Heart left ventricle (tissue), 16 donors: ENCODE results near the gene CA14. TPM values are rescaled to one million over a fixed set of nuclear protein-coding genes. Genes with fewer than 3 reads are reported as not detected.
"Not testable (repeated sequence)": the region's sequence is repeated elsewhere in the genome, so short reads cannot be mapped to it uniquely, and the experiment has no call there.

Source experiments
- ATAC-seq, 4 donors: fragments of 200-7000 bp; cut with Tn5 transposase; one replicate each; pipeline ENCODE4 v1.9.1; 2020 to 2022; ENCODE audit warnings: moderate library complexity in 4 of 4, mild to moderate bottlenecking in 3 of 4, moderate number of reproducible peaks in 1 of 4
- DNase-seq, 5 donors: peaks; one replicate each; pipeline ENCODE4 v3.0.0-alpha.2; 2020
- H3K27ac ChIP-seq, 12 donors: fragments of 200-600 bp; sonication (generic) in 4 of 12; one replicate each; pipeline versions ENCODE4 v1.5.0 to v1.8.0; 2016 to 2022; ENCODE audit warnings: mild to moderate bottlenecking in 2 of 12
- H3K27me3 ChIP-seq, 9 donors: fragments of 200-600 bp; sonication (generic) in 2 of 9; one replicate each; pipeline versions ENCODE4 v1.5.1 to v1.8.0; 2016 to 2022; ENCODE audit warnings: mild to moderate bottlenecking in 3 of 9
- H3K36me3 ChIP-seq, 9 donors: fragments of 200-600 bp; sonication (generic) in 2 of 9; one replicate each; pipeline versions ENCODE4 v1.5.0 to v1.8.0; 2018 to 2022; ENCODE audit warnings: mild to moderate bottlenecking in 2 of 9
- H3K4me1 ChIP-seq, 12 donors: fragments of 200-600 bp; sonication (generic) in 4 of 12; one replicate each; pipeline versions ENCODE4 v1.5.0 to v1.8.0; 2016 to 2022; ENCODE audit warnings: mild to moderate bottlenecking in 3 of 12
- H3K4me3 ChIP-seq, 12 donors: fragments of 200-600 bp; sonication (generic) in 4 of 12; one replicate each; pipeline versions ENCODE4 v1.5.0 to v1.8.0; 2017 to 2022; ENCODE audit warnings: mild to moderate bottlenecking in 9 of 12, moderate library complexity in 4 of 12
- H3K9me3 ChIP-seq, 12 donors: fragments of 200-600 bp; sonication (generic) in 4 of 12; one replicate each; pipeline versions ENCODE4 v1.5.0 to v1.8.0; 2016 to 2022; ENCODE audit warnings: mild to moderate bottlenecking in 1 of 12
- POLR2A ChIP-seq, 2 donors: fragments of 450-650 bp; IDR thresholded peaks; one replicate each; pipeline ENCODE4 v1.6.1; 2017; ENCODE audit warnings: antibody characterized with exemption in 2 of 2, mild to moderate bottlenecking in 2 of 2, moderate library complexity in 2 of 2
- WGBS, 4 donors: extraction: QIAGEN DNeasy Blood & Tissue Kit in 2 of 4; methylation state at CpG; one replicate each; pipeline versions ENCODE4 v1.1.5 to v1.1.7; 2013 to 2018; 5-methylcytosine and 5-hydroxymethylcytosine counted together
- intact Hi-C, 10 donors: fragments of 100-400 bp; cut with DNase I; formaldehyde crosslinking; loops; one replicate each; pipeline versions ENCODE4 v1.11.1 to v1.14.2; 2022
- long read RNA-seq, 3 donors: library from polyadenylated mRNA; unstranded; transcript quantifications; one replicate each; pipeline ENCODE4 v2.0.0, GENCODE V29; 2020 to 2021
- polyA plus RNA-seq, 2 donors: library from polyadenylated mRNA; stranded (reverse); fragments of 200-250 nt; gene quantifications; one replicate each; pipeline ENCODE4 v1.2.3, GENCODE V29; 2013
- total RNA-seq, 9 donors: library from RNA; depleted of rRNA in 2 of 9; stranded (reverse); fragments of >200 nt in 2 of 9; fragmentation: NEBNext Ultra II Directional in 3 of 9; extraction: Animal tissue kit (Norgen Biotek cat#: 25700) in 3 of 9; gene quantifications; one replicate each; pipeline versions ENCODE4 v1.1.0 to v1.2.4, GENCODE V29; 2016 to 2023
- TF ChIP-seq, protein P1 (sequence below), 12 donors: fragments of 200-600 bp; sonication (generic) in 4 of 12; IDR thresholded peaks; one replicate each; pipeline versions ENCODE4 v1.5.0 to v1.8.0; 2018 to 2022; ENCODE audit warnings: antibody characterized with exemption in 12 of 12, mild to moderate bottlenecking in 5 of 12
- donor health status: ischemic (EF 13 %, LVEDD 7.1; RV severe dilation, severe dysfunction).
- donor health status: healthy with polysubstance abuse.
- donor health status: DM: no; HTN: yes; CAD: no.
- donor health status: DM: no; HTN: no; CAD: no.
- donor health status: ischemic (EF 25% LVEDD 6.9; RV normal size, moderate dysfunction).
- donor health status: ischemic (EF 25% LVEDD 5.7; RV mildly dilated, moderate dysfunction).
- donor health status: healthy.
- donor health status: DM: yes; HTN: yes; CAD: no.
- donor health status: ischemic (EF 35%, LVEDD 5.7; RV mildly dilated, moderate dysfunction).
- donor health status: nonischemic (EF 11% LVEDD 7.7; RV severe dilation, severe dysfunction).
- donor health status: DM: yes; HTN: yes; CAD: no.
- donor health status: PGD.
- donor health status: ischemic (EF 29% LVEDD 5.4; RV normal size, mild dysfunction).
- donor health status: nonischemic (EF 23%, LVEDD 6.1; RV moderate dilation, normal function).

The CA14 gene
- total RNA-seq (10 to 100 TPM in 1 of 9 donors, 1 to 10 TPM in 7, under 1 TPM in 1; 0.56 to 16.5 (median 4.2) TPM), polyA plus RNA-seq (10 to 100 TPM in 1 of 2 donors, 1 to 10 TPM in 1; 3.1 to 22.2 TPM)
- long read RNA-seq, donor 1, partial matches to known transcripts = 2 of 13 reads
- long read RNA-seq, donor 1, other reads (novel, unspliced or antisense) = 11 of 13 reads
- long read RNA-seq, donor 2, partial matches to known transcripts = 1 of 13 reads
- long read RNA-seq, donor 2, other reads (novel, unspliced or antisense) = 12 of 13 reads
- long read RNA-seq, donor 3, partial matches to known transcripts = 0 of 1 reads
- long read RNA-seq, donor 3, other reads (novel, unspliced or antisense) = 1 of 1 reads

DNA sequence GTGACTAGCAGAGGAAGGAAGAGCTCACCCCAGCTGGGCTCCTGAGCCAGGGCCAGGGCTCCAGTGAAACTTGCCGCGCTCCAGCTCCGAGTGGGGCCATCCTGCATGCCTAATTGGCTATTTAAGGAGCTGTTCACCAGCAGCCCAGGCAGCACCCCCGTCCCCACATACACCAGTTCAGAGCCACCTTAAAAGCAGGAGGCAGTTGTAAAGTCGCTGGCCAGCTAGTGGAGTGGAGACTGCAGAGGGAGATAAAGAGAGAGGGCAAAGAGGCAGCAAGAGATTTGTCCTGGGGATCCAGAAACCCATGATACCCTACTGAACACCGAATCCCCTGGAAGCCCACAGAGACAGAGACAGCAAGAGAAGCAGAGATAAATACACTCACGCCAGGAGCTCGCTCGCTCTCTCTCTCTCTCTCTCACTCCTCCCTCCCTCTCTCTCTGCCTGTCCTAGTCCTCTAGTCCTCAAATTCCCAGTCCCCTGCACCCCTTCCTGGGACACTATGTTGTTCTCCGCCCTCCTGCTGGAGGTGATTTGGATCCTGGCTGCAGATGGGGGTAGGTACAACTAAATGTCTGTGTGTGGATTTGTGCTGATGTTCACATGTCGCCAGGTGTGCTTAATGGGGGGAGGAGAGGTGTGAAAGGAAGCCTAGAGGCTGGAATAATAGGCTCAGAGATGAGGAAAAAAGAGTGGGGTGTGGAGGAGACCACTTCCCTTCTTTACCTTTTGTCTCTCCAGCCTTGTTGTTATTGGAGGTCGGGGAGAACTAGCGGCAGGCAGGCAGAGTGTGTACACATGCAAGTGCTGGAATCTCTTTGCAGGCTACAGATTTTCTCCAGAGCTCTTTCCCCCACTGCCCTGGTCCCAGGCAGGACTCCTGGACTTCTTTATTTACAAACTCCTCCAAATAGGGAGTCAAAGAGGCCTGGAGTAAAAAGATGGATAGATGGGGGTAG is at the start of gene CA14:
TSS of gene CA14 (plus strand) at position 151 of the 962 bp plus-strand sequence. CDS start at position 506, 355 bp downstream.
- H3K27ac ChIP-seq = peak within 1 kb of the TSS in 8 of 12 donors; percentile 3 to 77 (median 39)
- ATAC-seq (peak in 3 of 4 donors; percentile 28 to 58 (median 53)), DNase-seq (peak in 2 of 5 donors; percentile 46 to 71)
- H3K4me1 ChIP-seq = peaks cover 0 to 38% (median 20%) of the 10 kb centered on the region in 12 donors
- WGBS, 4 donors = 28 to 39% (median 35%) methylated on average over 13 of the region's 13 CpGs
- H3K36me3 ChIP-seq = no peaks in the 10 kb centered on the region
- peak within 1 kb of the TSS in 7 of 12 donors; percentile 5 to 54 (median 14) for H3K4me3 ChIP-seq
- no peak for TF ChIP-seq POLR2A (IDR thresholded peaks at IDR 0.05)
- TF ChIP-seq, protein P1, sequence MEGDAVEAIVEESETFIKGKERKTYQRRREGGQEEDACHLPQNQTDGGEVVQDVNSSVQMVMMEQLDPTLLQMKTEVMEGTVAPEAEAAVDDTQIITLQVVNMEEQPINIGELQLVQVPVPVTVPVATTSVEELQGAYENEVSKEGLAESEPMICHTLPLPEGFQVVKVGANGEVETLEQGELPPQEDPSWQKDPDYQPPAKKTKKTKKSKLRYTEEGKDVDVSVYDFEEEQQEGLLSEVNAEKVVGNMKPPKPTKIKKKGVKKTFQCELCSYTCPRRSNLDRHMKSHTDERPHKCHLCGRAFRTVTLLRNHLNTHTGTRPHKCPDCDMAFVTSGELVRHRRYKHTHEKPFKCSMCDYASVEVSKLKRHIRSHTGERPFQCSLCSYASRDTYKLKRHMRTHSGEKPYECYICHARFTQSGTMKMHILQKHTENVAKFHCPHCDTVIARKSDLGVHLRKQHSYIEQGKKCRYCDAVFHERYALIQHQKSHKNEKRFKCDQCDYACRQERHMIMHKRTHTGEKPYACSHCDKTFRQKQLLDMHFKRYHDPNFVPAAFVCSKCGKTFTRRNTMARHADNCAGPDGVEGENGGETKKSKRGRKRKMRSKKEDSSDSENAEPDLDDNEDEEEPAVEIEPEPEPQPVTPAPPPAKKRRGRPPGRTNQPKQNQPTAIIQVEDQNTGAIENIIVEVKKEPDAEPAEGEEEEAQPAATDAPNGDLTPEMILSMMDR (IDR thresholded peaks at IDR 0.05) = no peak
- peaks cover 0 to 22% (median 0%) of the 10 kb centered on the region in 9 donors for H3K27me3 ChIP-seq
- intact Hi-C loops = loop anchor here in 5 of 10 donors (2.0 to 10.0 kb wide), 5 partner anchors 23 to 277 kb away; partner anchors contain the start of gene PRPF3 (in 3 of the 5)
- no peaks in the 10 kb centered on the region for H3K9me3 ChIP-seq

DNA sequence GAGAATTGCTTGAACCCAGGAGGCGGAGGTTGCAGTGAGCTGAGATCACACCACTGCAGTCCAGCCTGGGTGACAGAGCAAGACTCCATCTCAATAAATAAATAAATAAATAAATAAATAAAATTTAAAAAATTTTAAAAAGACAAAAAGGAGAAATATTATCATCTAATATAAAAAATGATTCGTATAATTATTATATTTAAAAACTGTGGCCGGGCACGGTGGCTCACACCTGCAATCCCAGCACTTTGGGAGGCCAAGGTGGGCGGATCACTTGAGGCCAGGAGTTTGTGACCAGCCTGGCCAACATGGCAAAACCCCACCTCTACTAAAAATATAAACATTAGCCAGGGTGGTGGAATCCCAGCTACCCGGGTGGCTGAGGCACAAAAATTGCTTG is 49.1 kb upstream of the CA14 start:
- H3K4me3 ChIP-seq, H3K36me3 ChIP-seq, H3K9me3 ChIP-seq, H3K4me1 ChIP-seq, ATAC-seq, intact Hi-C loops, H3K27me3 ChIP-seq, DNase-seq, H3K27ac ChIP-seq: not testable (repeated sequence)
- WGBS, 4 donors = 83 to 91% (median 86%) methylated on average over 6 of the region's 6 CpGs

DNA sequence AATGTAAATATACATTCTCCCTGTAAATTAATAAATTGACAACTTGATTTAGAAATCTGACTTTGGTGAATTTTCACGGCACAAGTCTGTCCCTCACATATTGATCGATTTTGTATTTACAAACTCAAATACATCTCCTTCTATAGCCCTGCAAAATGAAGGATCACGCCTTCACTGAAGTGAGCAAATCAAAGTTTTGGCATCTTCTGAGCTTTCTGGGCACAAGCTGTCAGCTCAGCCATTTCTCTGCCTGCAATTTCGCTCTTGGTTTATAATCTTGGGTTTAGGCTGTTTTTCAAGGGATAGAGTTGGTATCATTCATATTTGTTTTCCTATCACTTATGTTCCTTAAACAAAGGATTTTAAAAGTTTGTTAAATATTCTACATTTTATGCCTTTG is 47.5 kb upstream of the CA14 start:
- Histone ChIP-seq H3K4me3 (no peak overlapping the region), H3K36me3 (no peaks in the 10 kb centered on the region), H3K27ac (no peak overlapping the region), H3K9me3 (no peaks in the 10 kb centered on the region), H3K27me3 (no peaks in the 10 kb centered on the region), H3K4me1 (peaks cover 0 to 15% (median 4%) of the 10 kb centered on the region in 12 donors)
- TF ChIP-seq, protein P1 (IDR thresholded peaks at IDR 0.05) = no peak
- no peak for TF ChIP-seq POLR2A (IDR thresholded peaks at IDR 0.05)
- ATAC-seq (no peak), DNase-seq (no peak)
- 94 to 97% (median 95%) methylated on average over 4 of the region's 4 CpGs for WGBS, 4 donors
- intact Hi-C loops = no loop called here

- 80 to 97% (median 95%) methylated on average over 4 of the region's 4 CpGs for WGBS, 4 donors
- intact Hi-C loops = no loop called here
- no peak overlapping the region for H3K4me3 ChIP-seq
- no peak for DNase-seq
- peaks cover 0 to 15% (median 4%) of the 10 kb centered on the region in 12 donors for H3K4me1 ChIP-seq
- H3K36me3 ChIP-seq = no peaks in the 10 kb centered on the region
- H3K9me3 ChIP-seq = no peaks in the 10 kb centered on the region
- TF ChIP-seq, protein P1 (IDR thresholded peaks at IDR 0.05) = no peak
- no peaks in the 10 kb centered on the region for H3K27me3 ChIP-seq
- no peak overlapping the region for H3K27ac ChIP-seq
- no peak for ATAC-seq
Observed at GRCh38 chr1:150210706-150211105, 46.9 kb upstream of the CA14 start.
